WI38 (cell line): ENCODE results near the gene NCAM2.

ENCODE experiments used
- H3K4me3 ChIP-seq: 2 replicates; pipeline ENCODE4 v1.5.1; 2011; ENCODE audit warnings: low read depth, mild to moderate bottlenecking, control low read depth, low read length
- TF ChIP-seq, protein P1 (sequence below): IDR thresholded peaks from 2 replicates; pipeline ENCODE4 v1.5.1; 2012; ENCODE audit warnings: low read depth, mild to moderate bottlenecking, control low read depth, low read length

Gene NCAM2

GRCh38 chr21:21332492-21332891, 334.3 kb downstream of the NCAM2 start:
- TF ChIP-seq, protein P1, sequence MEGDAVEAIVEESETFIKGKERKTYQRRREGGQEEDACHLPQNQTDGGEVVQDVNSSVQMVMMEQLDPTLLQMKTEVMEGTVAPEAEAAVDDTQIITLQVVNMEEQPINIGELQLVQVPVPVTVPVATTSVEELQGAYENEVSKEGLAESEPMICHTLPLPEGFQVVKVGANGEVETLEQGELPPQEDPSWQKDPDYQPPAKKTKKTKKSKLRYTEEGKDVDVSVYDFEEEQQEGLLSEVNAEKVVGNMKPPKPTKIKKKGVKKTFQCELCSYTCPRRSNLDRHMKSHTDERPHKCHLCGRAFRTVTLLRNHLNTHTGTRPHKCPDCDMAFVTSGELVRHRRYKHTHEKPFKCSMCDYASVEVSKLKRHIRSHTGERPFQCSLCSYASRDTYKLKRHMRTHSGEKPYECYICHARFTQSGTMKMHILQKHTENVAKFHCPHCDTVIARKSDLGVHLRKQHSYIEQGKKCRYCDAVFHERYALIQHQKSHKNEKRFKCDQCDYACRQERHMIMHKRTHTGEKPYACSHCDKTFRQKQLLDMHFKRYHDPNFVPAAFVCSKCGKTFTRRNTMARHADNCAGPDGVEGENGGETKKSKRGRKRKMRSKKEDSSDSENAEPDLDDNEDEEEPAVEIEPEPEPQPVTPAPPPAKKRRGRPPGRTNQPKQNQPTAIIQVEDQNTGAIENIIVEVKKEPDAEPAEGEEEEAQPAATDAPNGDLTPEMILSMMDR = no peak
- H3K4me3 ChIP-seq = no peak overlapping the region

- H3K4me3 ChIP-seq = no peak overlapping the region
- TF ChIP-seq, protein P1 = no peak
These were observed 342.8 kb downstream of the NCAM2 start for GRCh38 chr21:21341041-21341440.

DNA sequence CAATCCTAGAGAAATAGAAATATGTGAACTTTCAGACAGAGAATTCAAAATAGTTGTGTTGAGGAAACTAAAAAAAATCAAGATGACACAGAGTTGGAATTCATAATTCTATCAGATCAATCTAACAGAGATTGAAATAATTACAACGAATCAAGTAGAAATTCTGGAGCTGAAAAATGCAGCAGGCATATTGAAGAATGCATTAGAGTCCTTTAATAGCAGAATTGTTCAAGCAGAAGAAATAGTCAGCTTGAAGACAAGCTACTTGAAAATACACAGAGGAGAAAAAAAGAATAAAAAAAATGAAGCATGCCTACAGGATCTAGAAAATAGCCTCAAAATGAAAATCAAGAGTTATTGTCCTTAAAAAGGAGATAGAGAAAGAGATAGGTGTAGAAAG, 347.1 kb downstream of the NCAM2 start:
- TF ChIP-seq, protein P1 = no peak
- H3K4me3 ChIP-seq = no peak overlapping the region

- TF ChIP-seq, protein P1 = no peak
- H3K4me3 ChIP-seq = no peak overlapping the region
These were observed 347.7 kb downstream of the NCAM2 start for GRCh38 chr21:21345872-21346271.

DNA sequence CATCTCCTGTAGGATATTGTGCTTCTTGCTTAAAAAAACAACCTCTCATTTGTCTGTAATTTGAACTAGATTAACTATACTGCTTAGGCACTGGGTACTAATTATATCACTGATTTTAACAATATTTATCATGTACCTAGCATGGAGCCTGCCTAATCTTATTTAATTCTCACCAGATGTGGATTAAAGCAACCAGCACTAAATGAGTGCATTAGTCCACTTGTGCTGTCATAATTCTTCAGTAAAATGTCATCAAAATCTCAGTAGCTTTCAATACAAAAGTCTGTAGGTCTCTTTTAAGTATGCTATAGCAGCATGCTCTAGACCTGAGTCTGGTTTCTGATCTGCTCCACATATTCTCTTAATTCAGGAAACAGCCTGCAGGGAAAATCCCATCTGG, 368.1 kb downstream of the NCAM2 start:
- H3K4me3 ChIP-seq = no peak overlapping the region
- TF ChIP-seq, protein P1 = no peak

DNA sequence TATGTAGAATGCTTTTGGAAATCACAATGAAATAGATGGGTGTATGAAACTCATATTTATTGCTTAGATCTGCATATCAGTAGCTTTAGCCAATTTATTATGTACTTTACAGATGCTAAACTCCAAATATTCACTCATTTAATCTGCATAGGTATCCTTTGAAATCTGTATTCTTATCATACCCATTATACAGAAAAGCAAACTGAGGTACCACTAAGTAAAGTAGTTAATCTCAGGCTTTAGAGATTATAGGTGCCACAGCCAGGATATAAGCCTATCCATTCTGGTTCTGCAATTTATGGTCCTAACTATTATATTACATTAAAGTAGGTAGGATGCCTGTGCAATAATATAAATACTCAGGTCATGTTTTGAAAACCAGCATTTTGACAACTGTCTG, 369.4 kb downstream of the NCAM2 start:
- no peak overlapping the region for H3K4me3 ChIP-seq
- TF ChIP-seq, protein P1 = no peak

GRCh38 chr21:21373969-21374368, 375.8 kb downstream of the NCAM2 start:
- TF ChIP-seq, protein P1 = no peak
- no peak overlapping the region for H3K4me3 ChIP-seq
